ENCODE data around the gene INPP5A. TPM values are rescaled to one million over a fixed set of nuclear protein-coding genes. Genes with fewer than 3 reads are reported as not detected.

INPP5A gene
- total and polyA plus RNA-seq, 10 of the 15 experiments (the other 5 are each of a cell fraction or from before 2014, with no cell fraction given), result 0.52 to 15.0 (median 6.3) TPM

- no peak for DNase-seq (ENCODE audit: low read depth, low spot score)
- no peaks in the 10 kb centered on the region for H4K20me1 ChIP-seq (ENCODE audit: control insufficient read depth, insufficient read depth)
- ChIA-PET POLR2A (no interaction called here), SMC1A (ENCODE audit: uncharacterized antibody, unreplicated experiment) (no interaction called here), CTCF (no interaction called here), RAD21 (ENCODE audit: unreplicated experiment) (no interaction called here)
- no peak overlapping the region for H3K9ac ChIP-seq (ENCODE audit: control insufficient read depth, insufficient read depth, low read length)
- no peak overlapping the region for H2AFZ ChIP-seq (ENCODE audit: control insufficient read depth, low read depth, low read length)
- in situ Hi-C loops (cut with MboI) (no loop called here), intact Hi-C loops (cut with micrococcal nuclease; ENCODE audit: unreplicated experiment) (no loop called here)
- no peaks in the 10 kb centered on the region for H3K27me3 ChIP-seq (replicated peaks in 1 of 2; ENCODE audit: control insufficient read depth in 2 of 2, insufficient read depth in 2 of 2, low read length in 1 of 2)
- H3K4me2 ChIP-seq (ENCODE audit: control insufficient read depth, insufficient read depth), result no peak overlapping the region
- FAIRE-seq, result no peak
- H3K4me1 ChIP-seq (ENCODE audit: control insufficient read depth, insufficient read depth, low read length), result no peaks in the 10 kb centered on the region
- 91% methylated on average over 17 of the region's 18 CpGs for WGBS (ENCODE audit: insufficient coverage, insufficient replicate concordance, low lambda C conversion rate, missing lambda C conversion rate)
- H3K9me3 ChIP-seq (replicated peaks; ENCODE audit: control insufficient read depth, insufficient read depth, low read length), result peaks cover 2% of the 10 kb centered on the region; the same call in 2 of the 3 replicates
- BruUV-seq (replicated peaks), result no TSS peak
- H3K27ac ChIP-seq (ENCODE audit: control insufficient read depth, insufficient read depth), result no peak overlapping the region
- H3K4me3 ChIP-seq, result no peak overlapping the region
- ATAC-seq, result no peak
- H3K79me2 ChIP-seq (ENCODE audit: control insufficient read depth, insufficient read depth, low read length), result no peaks in the 10 kb centered on the region
- H3K36me3 ChIP-seq (ENCODE audit: control insufficient read depth in 2 of 2, insufficient read depth in 2 of 2, low read length in 1 of 2), result peaks cover 0 to 3% of the 10 kb centered on the region in 2 experiments; a peak in 3 of 4 replicates
- TF ChIP-seq, protein P1, sequence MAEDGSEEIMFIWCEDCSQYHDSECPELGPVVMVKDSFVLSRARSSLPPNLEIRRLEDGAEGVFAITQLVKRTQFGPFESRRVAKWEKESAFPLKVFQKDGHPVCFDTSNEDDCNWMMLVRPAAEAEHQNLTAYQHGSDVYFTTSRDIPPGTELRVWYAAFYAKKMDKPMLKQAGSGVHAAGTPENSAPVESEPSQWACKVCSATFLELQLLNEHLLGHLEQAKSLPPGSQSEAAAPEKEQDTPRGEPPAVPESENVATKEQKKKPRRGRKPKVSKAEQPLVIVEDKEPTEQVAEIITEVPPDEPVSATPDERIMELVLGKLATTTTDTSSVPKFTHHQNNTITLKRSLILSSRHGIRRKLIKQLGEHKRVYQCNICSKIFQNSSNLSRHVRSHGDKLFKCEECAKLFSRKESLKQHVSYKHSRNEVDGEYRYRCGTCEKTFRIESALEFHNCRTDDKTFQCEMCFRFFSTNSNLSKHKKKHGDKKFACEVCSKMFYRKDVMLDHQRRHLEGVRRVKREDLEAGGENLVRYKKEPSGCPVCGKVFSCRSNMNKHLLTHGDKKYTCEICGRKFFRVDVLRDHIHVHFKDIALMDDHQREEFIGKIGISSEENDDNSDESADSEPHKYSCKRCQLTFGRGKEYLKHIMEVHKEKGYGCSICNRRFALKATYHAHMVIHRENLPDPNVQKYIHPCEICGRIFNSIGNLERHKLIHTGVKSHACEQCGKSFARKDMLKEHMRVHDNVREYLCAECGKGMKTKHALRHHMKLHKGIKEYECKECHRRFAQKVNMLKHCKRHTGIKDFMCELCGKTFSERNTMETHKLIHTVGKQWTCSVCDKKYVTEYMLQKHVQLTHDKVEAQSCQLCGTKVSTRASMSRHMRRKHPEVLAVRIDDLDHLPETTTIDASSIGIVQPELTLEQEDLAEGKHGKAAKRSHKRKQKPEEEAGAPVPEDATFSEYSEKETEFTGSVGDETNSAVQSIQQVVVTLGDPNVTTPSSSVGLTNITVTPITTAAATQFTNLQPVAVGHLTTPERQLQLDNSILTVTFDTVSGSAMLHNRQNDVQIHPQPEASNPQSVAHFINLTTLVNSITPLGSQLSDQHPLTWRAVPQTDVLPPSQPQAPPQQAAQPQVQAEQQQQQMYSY (CRISPR knock-in tag; IDR thresholded peaks at IDR 0.05), result no peak
- TF ChIP-seq MYC (IDR thresholded peaks at IDR 0.05; ENCODE audit: insufficient read depth, insufficient read length, insufficient replicate concordance, low read length, severe bottlenecking) (no peak), ZNF384 (IDR thresholded peaks at IDR 0.05; ENCODE audit: borderline replicate concordance, low read depth, low read length) (no peak), SUZ12 (IDR thresholded peaks at IDR 0.05; ENCODE audit: unreplicated experiment) (no peak), MXI1 (IDR thresholded peaks at IDR 0.05; ENCODE audit: low read depth, low read length) (no peak), ZBTB11 (CRISPR knock-in tag; IDR thresholded peaks at IDR 0.05) (no peak), CHD1 (IDR thresholded peaks at IDR 0.05; ENCODE audit: low read depth, low read length) (no peak), NKRF (conservative IDR thresholded peaks at IDR 0.05) (no peak)
- TF ChIP-seq, protein P2, sequence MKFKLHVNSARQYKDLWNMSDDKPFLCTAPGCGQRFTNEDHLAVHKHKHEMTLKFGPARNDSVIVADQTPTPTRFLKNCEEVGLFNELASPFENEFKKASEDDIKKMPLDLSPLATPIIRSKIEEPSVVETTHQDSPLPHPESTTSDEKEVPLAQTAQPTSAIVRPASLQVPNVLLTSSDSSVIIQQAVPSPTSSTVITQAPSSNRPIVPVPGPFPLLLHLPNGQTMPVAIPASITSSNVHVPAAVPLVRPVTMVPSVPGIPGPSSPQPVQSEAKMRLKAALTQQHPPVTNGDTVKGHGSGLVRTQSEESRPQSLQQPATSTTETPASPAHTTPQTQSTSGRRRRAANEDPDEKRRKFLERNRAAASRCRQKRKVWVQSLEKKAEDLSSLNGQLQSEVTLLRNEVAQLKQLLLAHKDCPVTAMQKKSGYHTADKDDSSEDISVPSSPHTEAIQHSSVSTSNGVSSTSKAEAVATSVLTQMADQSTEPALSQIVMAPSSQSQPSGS (IDR thresholded peaks at IDR 0.05; ENCODE audit: low read length), result no peak
- TF ChIP-seq, protein P3, sequence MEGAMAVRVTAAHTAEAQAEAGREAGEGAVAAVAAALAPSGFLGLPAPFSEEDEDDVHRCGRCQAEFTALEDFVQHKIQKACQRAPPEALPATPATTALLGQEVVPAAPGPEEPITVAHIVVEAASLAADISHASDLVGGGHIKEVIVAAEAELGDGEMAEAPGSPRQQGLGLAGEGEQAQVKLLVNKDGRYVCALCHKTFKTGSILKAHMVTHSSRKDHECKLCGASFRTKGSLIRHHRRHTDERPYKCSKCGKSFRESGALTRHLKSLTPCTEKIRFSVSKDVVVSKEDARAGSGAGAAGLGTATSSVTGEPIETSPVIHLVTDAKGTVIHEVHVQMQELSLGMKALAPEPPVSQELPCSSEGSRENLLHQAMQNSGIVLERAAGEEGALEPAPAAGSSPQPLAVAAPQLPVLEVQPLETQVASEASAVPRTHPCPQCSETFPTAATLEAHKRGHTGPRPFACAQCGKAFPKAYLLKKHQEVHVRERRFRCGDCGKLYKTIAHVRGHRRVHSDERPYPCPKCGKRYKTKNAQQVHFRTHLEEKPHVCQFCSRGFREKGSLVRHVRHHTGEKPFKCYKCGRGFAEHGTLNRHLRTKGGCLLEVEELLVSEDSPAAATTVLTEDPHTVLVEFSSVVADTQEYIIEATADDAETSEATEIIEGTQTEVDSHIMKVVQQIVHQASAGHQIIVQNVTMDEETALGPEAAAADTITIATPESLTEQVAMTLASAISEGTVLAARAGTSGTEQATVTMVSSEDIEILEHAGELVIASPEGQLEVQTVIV (IDR thresholded peaks at IDR 0.05; ENCODE audit: borderline replicate concordance, partially characterized antibody), result no peak
Observed at GRCh38 chr10:132754071-132754470, 216.5 kb downstream of the INPP5A start.

Data from GM12878 (cell line).